SK-N-MC (cell line): ENCODE data around the gene TAF6L.
"Not testable (repeated sequence)": the region's sequence is repeated elsewhere in the genome, so short reads cannot be mapped to it uniquely, and the experiment has no call there.

Experiments
- EZH2 ChIP-seq: fragments of 200-600 bp; sonication (generic); IDR thresholded peaks from one replicate; pipeline ENCODE4 v1.6.1; 2017; ENCODE audit warnings: antibody characterized with exemption
- POLR2AphosphoS5 ChIP-seq: IDR thresholded peaks from 2 replicates; pipeline ENCODE4 v1.6.1; 2012; ENCODE audit warnings: mild to moderate bottlenecking, low read depth, low read length, borderline replicate concordance

GRCh38 chr11:62828130-62828529 lies 56.9 kb downstream of the TAF6L start:
- TF ChIP-seq EZH2, POLR2AphosphoS5: not testable (repeated sequence)
